K562 (cell line): ENCODE data around the gene AKAP7. TPM values are rescaled to one million over a fixed set of nuclear protein-coding genes. Genes with fewer than 3 reads are reported as not detected.

Experiments used
- ATAC-seq: fragments of 200-7000 bp; cut with Tn5 transposase; 3 replicates; pipeline ENCODE4 v1.9.1; 2020; ENCODE audit warnings: moderate library complexity
- BruUV-seq: library from RNA; stranded (reverse); fragments of 400-500 nt; replicated peaks from 2 replicates; lab custom pipeline; 2021; lab: Mats Ljungman, UMichigan
- CTCF ChIA-PET: fragments of 300-600 bp; formaldehyde crosslinking; extraction: SDS; loops from one replicate; lab custom pipeline; 2021; ENCODE audit warnings: low intra/inter-chr PET ratio; lab: Yijun Ruan, JAX
- POLR2A ChIA-PET: fragments of 300-600, 350-650 bp; sonication (Branson Sonifier 250); formaldehyde crosslinking; extraction: SDS; loops from one replicate; lab custom pipeline; 2021; ENCODE audit warnings: antibody characterized with exemption, inconsistent platforms; lab: Yijun Ruan, JAX
- DNase-seq, 4 experiments: peaks; one replicate each; pipeline versions ENCODE4 v3.0.0 to v3.0.0-alpha.2; 2011 to 2018; ENCODE audit warnings: low spot score in 3 of 4, mixed read lengths in 3 of 4; ENCODE audit errors: extremely low read depth in 1 of 4
- FAIRE-seq: peaks from 2 replicates; lab custom pipeline; 2011; peaks lifted over from hg19 to GRCh38; lab: Jason Lieb, UNC
- H2AFZ ChIP-seq: 2 replicates; pipeline ENCODE4 v1.6.0; 2011; ENCODE audit warnings: low read depth, low read length, control low read depth, inconsistent platforms
- H3K27ac ChIP-seq: fragments of 200-600 bp; 3 replicates; pipeline ENCODE4 v1.8.0; 2011; ENCODE audit warnings: low read depth, mild to moderate bottlenecking, control low read depth, inconsistent platforms, low read length, moderate library complexity, mixed read lengths; ENCODE audit errors: extremely low read depth
- H3K27me3 ChIP-seq, 2 experiments: fragments of 300-600 bp in 1 of 2; 2 replicates in 1 of 2; 3 replicates in 1 of 2; pipeline versions ENCODE4 v1.6.0 to v1.8.0; 2011; ENCODE audit warnings: inconsistent platforms in 2 of 2, low read length in 2 of 2, mild to moderate bottlenecking in 1 of 2, mixed read lengths in 1 of 2, moderate library complexity in 1 of 2; ENCODE audit not compliant: control insufficient read depth in 2 of 2, insufficient read depth in 2 of 2
- H3K36me3 ChIP-seq: fragments of 300-600 bp; 3 replicates; pipeline ENCODE4 v1.8.0; 2011; ENCODE audit warnings: mild to moderate bottlenecking, low read length, inconsistent platforms; ENCODE audit not compliant: control insufficient read depth, insufficient read depth
- H3K4me1 ChIP-seq, 2 experiments: fragments of 200-600 bp in 1 of 2; replicated peaks in 1 of 2; 2 replicates in 1 of 2; 3 replicates in 1 of 2; pipeline versions ENCODE4 v1.5.1 to v1.8.0; 2011; ENCODE audit warnings: inconsistent platforms in 2 of 2, low read length in 2 of 2, mild to moderate bottlenecking in 1 of 2, mixed read lengths in 1 of 2, moderate library complexity in 1 of 2; ENCODE audit not compliant: control insufficient read depth in 2 of 2, insufficient read depth in 2 of 2
- H3K4me2 ChIP-seq: 2 replicates; pipeline ENCODE4 v1.6.1; 2011; ENCODE audit warnings: low read length, control low read depth, inconsistent platforms, mixed read lengths; ENCODE audit not compliant: insufficient read depth
- H3K4me3 ChIP-seq: fragments of 200-600 bp; sonication (generic), shearing (Covaris generic); 2 replicates; pipeline ENCODE4 v1.5.1; 2016; ENCODE audit warnings: control low read depth, inconsistent platforms
- H3K79me2 ChIP-seq: fragments of 200-600 bp; 3 replicates; pipeline ENCODE4 v1.8.0; 2011; ENCODE audit warnings: low read length, inconsistent platforms; ENCODE audit not compliant: control insufficient read depth, insufficient read depth
- H3K9ac ChIP-seq, 2 experiments: 2 replicates each; pipeline versions ENCODE4 v1.6.0 to v1.6.1; 2011; ENCODE audit warnings: low read depth in 2 of 2, low read length in 2 of 2, control low read depth in 1 of 2, inconsistent platforms in 1 of 2, mild to moderate bottlenecking in 1 of 2, mixed read lengths in 1 of 2; ENCODE audit not compliant: insufficient read depth in 1 of 2
- H3K9me1 ChIP-seq: one replicate; pipeline ENCODE4 v1.6.0; 2011; ENCODE audit warnings: inconsistent platforms, mild to moderate bottlenecking, low read length, moderate library complexity; ENCODE audit not compliant: control insufficient read depth, insufficient read depth
- H3K9me3 ChIP-seq: replicated peaks from 2 replicates; pipeline ENCODE4 v1.5.1; 2011; ENCODE audit warnings: low read depth, low read length, inconsistent platforms; ENCODE audit not compliant: control insufficient read depth, insufficient read depth
- H4K20me1 ChIP-seq: replicated peaks from 2 replicates; pipeline ENCODE4 v1.6.1; 2011; ENCODE audit warnings: low read length, inconsistent platforms, mixed read lengths; ENCODE audit not compliant: control insufficient read depth, insufficient read depth
- BACH1 ChIP-seq: fragments of 200-800 bp; sonication (Bioruptor generic); IDR thresholded peaks from 2 replicates; pipeline ENCODE4 v1.6.1; 2016; ENCODE audit warnings: missing genetic modification characterization, missing compliant biosample characterization
- CTCF ChIP-seq, 3 experiments: IDR thresholded peaks in 2 of 3; conservative IDR thresholded peaks in 1 of 3; 2 replicates each; pipeline ENCODE4 v1.5.1; 2011 to 2012; ENCODE audit warnings: low read length in 3 of 3, mild to moderate bottlenecking in 3 of 3, control low read depth in 2 of 3, improper control_type of control experiment in 1 of 3, inconsistent platforms in 1 of 3, low read depth in 1 of 3, mixed read lengths in 1 of 3, moderate library complexity in 1 of 3; ENCODE audit not compliant: insufficient read depth in 2 of 3
- ETS2 ChIP-seq: IDR thresholded peaks from 2 replicates; pipeline ENCODE4 v1.6.1; 2016; ENCODE audit warnings: borderline replicate concordance, missing genetic modification characterization, mild to moderate bottlenecking, moderate library complexity, missing compliant biosample characterization; ENCODE audit not compliant: poor library complexity, severe bottlenecking
- FOXA1 ChIP-seq: fragments of 450-650 bp; IDR thresholded peaks from 2 replicates; pipeline ENCODE4 v1.6.1; 2016; ENCODE audit warnings: mild to moderate bottlenecking, borderline replicate concordance
- HDAC6 ChIP-seq: IDR thresholded peaks from 2 replicates; pipeline ENCODE4 v1.6.1; 2012; ENCODE audit warnings: low read depth, mild to moderate bottlenecking, control low read depth, inconsistent platforms, low read length, moderate library complexity
- HNRNPK ChIP-seq: fragments of 200-400 bp; formaldehyde crosslinking; IDR thresholded peaks from one replicate; pipeline ENCODE4 v1.6.1; 2018; ENCODE audit warnings: mild to moderate bottlenecking, low read depth, low read length; ENCODE audit not compliant: poor library complexity, severe bottlenecking
- KAT2B ChIP-seq: IDR thresholded peaks from one replicate; pipeline ENCODE4 v1.6.1; 2012; ENCODE audit warnings: low read depth, mild to moderate bottlenecking, control low read depth, inconsistent platforms, low read length, moderate library complexity
- KLF10 ChIP-seq: fragments of 250-450 bp; sonication (Bioruptor Pico); IDR thresholded peaks from 2 replicates; pipeline ENCODE4 v1.6.1; 2021; ENCODE audit warnings: matching md5 sums
- RB1 ChIP-seq: fragments of 450-650 bp; IDR thresholded peaks from 2 replicates; pipeline ENCODE4 v1.6.1; 2017; ENCODE audit warnings: low read depth, mild to moderate bottlenecking
- RFX5 ChIP-seq: IDR thresholded peaks from 2 replicates; pipeline ENCODE4 v1.6.1; 2011; ENCODE audit warnings: low read depth, mild to moderate bottlenecking, improper control_type of control experiment, low read length
- RHOXF2B ChIP-seq: fragments of 250-450 bp; sonication (Bioruptor Pico); conservative IDR thresholded peaks from 2 replicates; pipeline ENCODE4 v1.5.1; 2021
- SRSF3 ChIP-seq: fragments of 200-400 bp; formaldehyde crosslinking; IDR thresholded peaks from 2 replicates; pipeline ENCODE4 v1.6.1; 2016; ENCODE audit warnings: mild to moderate bottlenecking, low read length, moderate library complexity; ENCODE audit not compliant: insufficient read depth
- TRIM28 ChIP-seq: fragments of 450-650 bp; IDR thresholded peaks from 2 replicates; pipeline ENCODE4 v1.6.1; 2017
- ZBTB1 ChIP-seq: sonication (generic); formaldehyde crosslinking; IDR thresholded peaks from 2 replicates; pipeline ENCODE4 v1.8.1; 2023; ENCODE audit warnings: missing genetic modification reagents, low read depth, mild to moderate bottlenecking, borderline replicate concordance
- ZBTB9 ChIP-seq: fragments of 450-650 bp; formaldehyde crosslinking; IDR thresholded peaks from 2 replicates; pipeline ENCODE4 v1.4.0; 2020; ENCODE audit warnings: mild to moderate bottlenecking, moderate library complexity
- ZFP1 ChIP-seq: fragments of 450-650 bp; formaldehyde crosslinking; IDR thresholded peaks from 2 replicates; pipeline ENCODE4 v1.4.0; 2020; ENCODE audit warnings: mild to moderate bottlenecking, mixed read lengths
- ZNF507 ChIP-seq: conservative IDR thresholded peaks from 2 replicates; pipeline ENCODE4 v1.6.1; 2017; ENCODE audit warnings: missing genetic modification characterization, missing compliant biosample characterization
- ZNF707 ChIP-seq: fragments of 250-450 bp; sonication (Bioruptor Pico); conservative IDR thresholded peaks from 2 replicates; pipeline ENCODE4 v1.8.0; 2022; ENCODE audit warnings: inconsistent platforms, mild to moderate bottlenecking, moderate library complexity
- ZNF785 ChIP-seq: fragments of 250-450 bp; sonication (Bioruptor Pico); IDR thresholded peaks from 2 replicates; pipeline ENCODE4 v1.4.0; 2020; ENCODE audit warnings: mild to moderate bottlenecking
- WGBS: fragments of 100-300 bp; shearing (Covaris generic); methylation state at CpG from one replicate; pipeline ENCODE4 v1.1.6; 2016; ENCODE audit warnings: low coverage, mixed read lengths; ENCODE audit not compliant: insufficient coverage; ENCODE audit errors: missing lambda C conversion rate; 5-methylcytosine and 5-hydroxymethylcytosine counted together
- in situ Hi-C: fragments of 300-500 bp; cut with MboI; formaldehyde crosslinking; loops from 4 replicates; pipeline ENCODE4 v1.15.0; 2018; ENCODE audit warnings: inconsistent platforms, mixed read lengths
- intact Hi-C: fragments of 100-400 bp; cut with micrococcal nuclease; formaldehyde crosslinking; loops from 2 replicates; pipeline ENCODE4 v1.14.2; 2022
- polyA plus RNA-seq, 8 experiments: library from polyadenylated mRNA; depleted of rRNA in 4 of 8; stranded (reverse) in 5 of 8; unstranded in 3 of 8; fragments of >200 nt; fragmentation: Nextera tagmentation in 2 of 8; fragmentation: Illumina TruSeq in 1 of 8; extraction: Ambion mirVana in 2 of 8; extraction: Trizol in 1 of 8; gene quantifications; 2 replicates each; pipeline versions ENCODE4 v1.2.1 to v1.2.3, GENCODE V29; 2011 to 2014; ENCODE audit warnings: inconsistent platforms in 1 of 8, missing spikeins in 1 of 8
- total RNA-seq, 7 experiments: library from RNA; depleted of rRNA in 6 of 7; stranded (reverse); fragments of >200 nt in 6 of 7; fragmentation: Illumina TruSeq in 2 of 7; extraction: Trizol in 2 of 7; gene quantifications; 2 replicates each; pipeline versions ENCODE4 v1.2.1 to v1.2.3, GENCODE V29; 2011 to 2021; ENCODE audit warnings: low replicate concordance in 1 of 7
- TF ChIP-seq, protein P1 (sequence below): fragments of 250-450 bp; sonication (Bioruptor Pico); IDR thresholded peaks from 2 replicates; pipeline ENCODE4 v1.5.0; 2021

AKAP7 gene
- total and polyA plus RNA-seq, 9 of the 15 experiments (the other 6 are each of a cell fraction or from before 2014, with no cell fraction given) = 0.82 to 2.6 (median 1.6) TPM

- TF ChIP-seq, protein P1, sequence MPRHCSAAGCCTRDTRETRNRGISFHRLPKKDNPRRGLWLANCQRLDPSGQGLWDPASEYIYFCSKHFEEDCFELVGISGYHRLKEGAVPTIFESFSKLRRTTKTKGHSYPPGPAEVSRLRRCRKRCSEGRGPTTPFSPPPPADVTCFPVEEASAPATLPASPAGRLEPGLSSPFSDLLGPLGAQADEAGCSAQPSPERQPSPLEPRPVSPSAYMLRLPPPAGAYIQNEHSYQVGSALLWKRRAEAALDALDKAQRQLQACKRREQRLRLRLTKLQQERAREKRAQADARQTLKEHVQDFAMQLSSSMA (CRISPR knock-in tag) = no peak
- TF ChIP-seq FOXA1 = no peak
Observed at GRCh38 chr6:131285548-131285947, 150.3 kb downstream of the AKAP7 start (continued).

GRCh38 chr6:131286469-131287040 is 151.3 kb downstream of the AKAP7 start:
- ChIA-PET POLR2A (no interaction called here), CTCF (no interaction called here)
- Histone ChIP-seq H3K9me1 (no peaks in the 10 kb centered on the region), H3K27ac (no peak overlapping the region), H3K36me3 (no peaks in the 10 kb centered on the region), H4K20me1 (no peaks in the 10 kb centered on the region), H3K79me2 (no peaks in the 10 kb centered on the region), H3K4me1 (no peaks in the 10 kb centered on the region), H3K9me3 (no peaks in the 10 kb centered on the region), H3K4me3 (no peak overlapping the region), H3K9ac (no peak overlapping the region), H3K27me3 (no peaks in the 10 kb centered on the region), H2AFZ (no peak overlapping the region), H3K4me2 (no peak overlapping the region)
- no TSS peak for BruUV-seq
- in situ Hi-C loops (no loop called here), intact Hi-C loops (no loop called here)
- DNase-seq (no peak), ATAC-seq (no peak), FAIRE-seq (no peak)
- 3% methylated on average over 2 of the region's 2 CpGs for WGBS
- TF ChIP-seq RB1 (no peak), ZBTB9 (CRISPR knock-in tag) (no peak), HDAC6 (no peak), TRIM28 (no peak), HNRNPK (no peak), ZFP1 (no peak), RHOXF2B (CRISPR knock-in tag) (no peak), ZNF707 (CRISPR knock-in tag) (no peak), ZNF507 (tag) (no peak), CTCF (IDR thresholded peaks at IDR 0.05 in 2 of 3, conservative IDR thresholded peaks at IDR 0.05 in 1 of 3; ENCODE audit: insufficient read depth in 2 of 3, low read depth in 1 of 3, low read length in 3 of 3) (no peak), BACH1 (tag) (no peak), RFX5 (no peak), KAT2B (no peak), SRSF3 (no peak), ETS2 (tag) (no peak), ZNF785 (no peak), KLF10 (CRISPR knock-in tag) (no peak), ZBTB1 (no peak)
